A673 (cell line): Measurements from ENCODE around the gene BTBD9.

Source experiments
- CTCF ChIP-seq: fragments of 300-800, 200-600 bp; sonication (generic); conservative IDR thresholded peaks from 2 replicates; pipeline ENCODE4 v1.5.1; 2017; ENCODE audit warnings: low read depth, mild to moderate bottlenecking, antibody characterized with exemption, low read length, moderate library complexity, mixed read lengths
- EZH2 ChIP-seq: fragments of 200-600 bp; sonication (generic); IDR thresholded peaks from 2 replicates; pipeline ENCODE4 v1.6.1; 2017; ENCODE audit warnings: borderline replicate concordance, low read depth, mild to moderate bottlenecking, mixed read lengths, antibody characterized with exemption, low read length; ENCODE audit not compliant: poor library complexity, severe bottlenecking

- TF ChIP-seq CTCF, result no peak
- TF ChIP-seq EZH2, result no peak
These were observed 319.4 kb downstream of the BTBD9 start for GRCh38 chr6:38320358-38320757.
